Measurements from ENCODE around the gene FXR2. TPM values are rescaled to one million over a fixed set of nuclear protein-coding genes. Genes with fewer than 3 reads are reported as not detected.

FXR2 gene
- polyA plus RNA-seq, 1 experiment, result 24.6 TPM

DNA sequence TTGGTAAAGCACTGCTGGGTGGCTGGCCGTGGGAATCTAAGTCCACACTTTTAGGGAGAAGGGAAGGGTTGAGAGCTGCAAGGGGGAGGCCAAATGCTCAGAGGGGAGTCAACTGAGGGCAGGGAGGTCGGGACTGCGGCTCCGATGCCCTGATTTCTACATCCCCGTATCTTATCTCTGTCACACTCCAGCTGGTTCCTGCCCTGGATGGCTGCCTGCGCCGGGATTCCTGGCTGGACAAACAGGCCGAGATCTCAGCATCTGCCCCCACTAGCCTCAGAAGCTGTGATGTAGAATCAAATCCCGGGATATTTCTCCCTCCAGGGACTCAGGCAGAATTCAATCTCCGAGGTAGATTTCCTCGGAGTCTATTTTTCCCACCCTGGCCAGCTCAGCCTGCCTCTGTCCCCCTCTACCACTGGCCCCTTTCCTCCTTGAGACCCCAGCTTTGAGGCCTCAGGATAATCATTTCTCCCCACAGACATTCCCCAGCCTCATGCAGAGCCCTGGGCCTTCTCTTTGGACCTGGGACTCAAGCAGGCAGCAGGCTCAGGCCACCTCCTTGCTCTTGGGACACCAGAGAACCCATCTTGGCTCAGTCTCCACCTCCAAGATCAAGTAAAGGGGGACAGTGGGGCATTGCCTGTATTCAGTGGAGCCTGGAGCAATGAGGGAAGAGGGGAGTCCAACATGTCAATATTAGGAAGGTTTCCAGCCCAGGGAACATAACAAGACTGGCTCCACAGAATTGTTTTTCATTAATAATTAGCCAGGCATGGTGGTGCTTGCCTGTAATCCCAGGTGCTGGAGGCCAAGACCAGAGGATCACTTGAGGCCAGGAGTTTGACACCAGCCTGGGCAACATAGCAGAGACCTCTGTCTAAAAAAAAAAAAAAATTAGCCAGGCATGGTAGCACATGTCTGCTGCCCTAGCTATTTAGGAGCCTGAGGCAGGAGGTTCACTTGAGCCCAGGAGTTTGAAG lies 17.0 kb upstream of the FXR2 start:
- Histone ChIP-seq H3K4me3 (ENCODE audit: low read depth, low read length) (no peak overlapping the region), H3K9me3 (ENCODE audit: control insufficient read depth, insufficient read depth, low read length) (no peaks in the 10 kb centered on the region), H3K27me3 (ENCODE audit: control insufficient read depth, insufficient read depth, low read length) (no peaks in the 10 kb centered on the region), H3K27ac (ENCODE audit: low read depth, low read length) (no peak overlapping the region)
- no peak for DNase-seq (ENCODE audit: low read depth, low spot score)
- ChIA-PET CTCF (interaction anchor here (0.5 to 6.2 kb wide), 21 partner anchors 9 to 359 kb away, joined by 3 to 134 read pairs (median 5); partner anchors contain the start of genes ATP1B2, FXR2, TP53 and WRAP53), POLR2A (interaction anchor here (0.6 to 3.7 kb wide), 3 partner anchors 16 to 56 kb away, joined by 3 to 17 read pairs (median 3); partner anchors contain the start of genes TP53 and WRAP53)
- TF ChIP-seq, protein P1, sequence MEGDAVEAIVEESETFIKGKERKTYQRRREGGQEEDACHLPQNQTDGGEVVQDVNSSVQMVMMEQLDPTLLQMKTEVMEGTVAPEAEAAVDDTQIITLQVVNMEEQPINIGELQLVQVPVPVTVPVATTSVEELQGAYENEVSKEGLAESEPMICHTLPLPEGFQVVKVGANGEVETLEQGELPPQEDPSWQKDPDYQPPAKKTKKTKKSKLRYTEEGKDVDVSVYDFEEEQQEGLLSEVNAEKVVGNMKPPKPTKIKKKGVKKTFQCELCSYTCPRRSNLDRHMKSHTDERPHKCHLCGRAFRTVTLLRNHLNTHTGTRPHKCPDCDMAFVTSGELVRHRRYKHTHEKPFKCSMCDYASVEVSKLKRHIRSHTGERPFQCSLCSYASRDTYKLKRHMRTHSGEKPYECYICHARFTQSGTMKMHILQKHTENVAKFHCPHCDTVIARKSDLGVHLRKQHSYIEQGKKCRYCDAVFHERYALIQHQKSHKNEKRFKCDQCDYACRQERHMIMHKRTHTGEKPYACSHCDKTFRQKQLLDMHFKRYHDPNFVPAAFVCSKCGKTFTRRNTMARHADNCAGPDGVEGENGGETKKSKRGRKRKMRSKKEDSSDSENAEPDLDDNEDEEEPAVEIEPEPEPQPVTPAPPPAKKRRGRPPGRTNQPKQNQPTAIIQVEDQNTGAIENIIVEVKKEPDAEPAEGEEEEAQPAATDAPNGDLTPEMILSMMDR (IDR thresholded peaks at IDR 0.05; ENCODE audit: low read depth, low read length), result no peak

DNA sequence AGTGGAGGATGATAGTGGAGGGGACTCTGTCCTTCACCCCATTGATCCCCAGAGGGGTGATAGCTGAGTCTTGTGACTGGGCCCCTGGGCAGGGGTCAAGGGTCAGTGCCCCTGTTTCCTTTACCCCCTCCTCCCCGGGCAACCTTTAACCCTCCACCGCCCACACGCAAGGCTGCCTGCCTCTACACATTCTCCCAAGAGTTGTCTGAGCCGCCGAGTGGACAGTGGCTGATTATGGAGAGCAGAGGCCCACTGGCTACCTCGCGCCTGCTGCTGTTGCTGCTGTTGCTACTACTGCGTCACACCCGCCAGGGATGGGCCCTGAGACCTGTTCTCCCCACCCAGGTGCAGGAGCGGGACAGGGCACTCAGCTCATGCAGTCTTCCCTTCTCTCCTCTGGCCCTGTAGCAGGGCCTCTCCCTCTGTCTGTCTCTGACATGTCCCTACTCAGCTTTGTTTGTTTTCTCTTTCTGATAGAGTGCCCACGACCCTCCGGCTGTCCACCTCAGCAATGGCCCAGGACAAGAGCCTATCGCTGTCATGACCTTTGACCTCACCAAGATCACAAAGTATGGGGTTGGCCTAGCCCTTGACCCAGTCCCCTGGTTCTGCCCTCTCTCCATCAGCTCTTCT lies 15.4 kb upstream of the FXR2 start, which contains the start of gene SHBG:
SHBG (plus strand) TSS at position 197 of the 633 bp plus-strand sequence; CDS start at position 235, 38 bp downstream.
- CTCF ChIA-PET, result interaction anchor here (0.6 to 6.2 kb wide), 2 partner anchors 21 to 58 kb away, joined by 3 to 134 read pairs; partner anchors contain the start of genes TP53 and WRAP53
- Histone ChIP-seq H3K9me3 (ENCODE audit: control insufficient read depth, insufficient read depth, low read length) (no peaks in the 10 kb centered on the region), H3K4me3 (ENCODE audit: low read depth, low read length) (no peak within 1 kb of the TSS), H3K27me3 (ENCODE audit: control insufficient read depth, insufficient read depth, low read length) (no peaks in the 10 kb centered on the region), H3K27ac (ENCODE audit: low read depth, low read length) (no peak within 1 kb of the TSS)
- no peak for DNase-seq (ENCODE audit: low read depth, low spot score)
- POLR2A ChIA-PET, result no interaction called here
- TF ChIP-seq, protein P1 (IDR thresholded peaks at IDR 0.05; ENCODE audit: low read depth, low read length), result no peak

DNA sequence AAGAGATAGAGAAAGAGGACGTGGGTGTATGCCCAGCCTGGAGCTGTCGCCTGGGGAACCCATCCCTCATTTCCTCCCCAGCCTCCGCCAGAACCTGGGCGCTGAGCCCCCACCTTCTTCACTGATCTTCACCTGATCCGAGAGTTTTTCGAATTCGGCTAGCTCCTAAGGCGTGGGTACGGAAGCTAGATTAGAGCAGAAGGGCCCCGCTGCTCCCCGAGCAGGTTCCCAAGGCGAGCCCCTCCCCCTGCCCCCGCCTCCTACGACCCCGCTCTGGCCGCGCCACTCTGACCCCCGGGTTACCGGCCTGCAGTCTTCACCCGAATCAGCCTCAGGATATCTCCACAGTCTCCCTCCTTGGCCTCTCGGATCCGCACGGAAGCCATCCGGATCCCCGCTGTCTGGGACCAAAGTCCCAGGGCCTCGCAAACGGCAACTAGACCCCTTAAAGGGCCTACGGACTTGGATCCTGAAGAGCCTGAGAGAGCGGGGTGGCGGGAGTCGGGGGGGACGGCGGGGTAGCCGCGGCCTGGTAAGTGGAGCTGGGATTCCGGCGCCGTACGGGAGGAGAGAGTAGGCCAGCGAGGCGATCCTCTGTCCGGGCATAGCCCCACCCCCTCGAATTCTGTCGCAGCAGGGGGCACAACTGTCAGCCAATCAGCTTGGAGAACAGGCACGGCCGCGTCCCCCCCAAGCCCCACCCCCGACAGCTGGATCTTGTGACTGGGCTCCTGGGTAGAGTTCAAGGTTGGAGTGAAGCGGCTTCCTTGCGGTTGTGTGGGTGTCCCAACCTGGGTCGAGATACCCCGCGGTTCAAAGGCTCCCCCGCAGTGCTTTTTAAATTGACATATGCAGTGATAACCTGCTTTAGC lies 12.8 kb upstream of the FXR2 start, which contains the start of gene SAT2:
SAT2 (minus strand) TSS at position 572 of the 872 bp plus-strand sequence; CDS start at position 386, 186 bp downstream.
- CTCF ChIA-PET, result interaction anchor here (0.6 to 2.5 kb wide), 5 partner anchors 9 to 63 kb away, joined by 4 to 17 read pairs (median 5); partner anchors contain the start of genes FXR2, TP53 and WRAP53
- no peaks in the 10 kb centered on the region for H3K27me3 ChIP-seq (ENCODE audit: control insufficient read depth, insufficient read depth, low read length)

DNA sequence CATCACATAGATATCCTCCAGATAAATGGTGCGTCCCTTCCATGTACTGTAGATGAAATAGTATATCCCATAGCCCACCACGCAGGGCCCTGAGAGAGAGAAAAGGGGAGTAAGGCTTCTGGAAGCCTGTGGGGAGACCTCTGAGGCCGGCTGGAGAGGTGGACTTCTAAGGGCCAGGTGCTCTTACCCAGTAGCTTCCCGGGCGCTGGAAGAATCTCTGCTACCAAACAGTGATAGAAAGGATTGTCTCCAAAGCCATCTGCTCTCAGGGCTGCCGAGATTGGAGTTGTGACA lies 12.2 kb upstream of the FXR2 start:
- DNase-seq (ENCODE audit: low read depth, low spot score), result no peak
- peak overlapping the region; percentile 86 for H3K4me3 ChIP-seq (ENCODE audit: low read depth, low read length)
- TF ChIP-seq, protein P1 (IDR thresholded peaks at IDR 0.05; ENCODE audit: low read depth, low read length), result no peak
- no peaks in the 10 kb centered on the region for H3K9me3 ChIP-seq (ENCODE audit: control insufficient read depth, insufficient read depth, low read length)
- CTCF ChIA-PET, result interaction anchor here (1.2 to 2.5 kb wide), 5 partner anchors 12 to 64 kb away, joined by 3 to 17 read pairs (median 4); partner anchors contain the start of genes FXR2, TP53 and WRAP53
- POLR2A ChIA-PET, result interaction anchor here (0.9 to 2.1 kb wide), 5 partner anchors 10 to 60 kb away, joined by 3 to 40 read pairs (median 5); partner anchors contain the start of genes FXR2, TP53 and WRAP53
- peak overlapping the region; percentile 31 for H3K27ac ChIP-seq (ENCODE audit: low read depth, low read length)
- H3K27me3 ChIP-seq (ENCODE audit: control insufficient read depth, insufficient read depth, low read length), result no peaks in the 10 kb centered on the region

More for the DNA sequence above, 12.8 kb upstream of the FXR2 start, which contains the start of gene SAT2:
- peak within 1 kb of the TSS; percentile 91 for H3K27ac ChIP-seq (ENCODE audit: low read depth, low read length)
- no peaks in the 10 kb centered on the region for H3K9me3 ChIP-seq (ENCODE audit: control insufficient read depth, insufficient read depth, low read length)
- H3K4me3 ChIP-seq (ENCODE audit: low read depth, low read length), result peak within 1 kb of the TSS; percentile 86
- POLR2A ChIA-PET, result interaction anchor here (0.5 to 2.1 kb wide), 10 partner anchors 10 to 363 kb away, joined by 3 to 40 read pairs (median 4); partner anchors contain the start of genes FXR2, MPDU1, TP53 and WRAP53
- TF ChIP-seq, protein P1 (IDR thresholded peaks at IDR 0.05; ENCODE audit: low read depth, low read length), result no peak
- peak; percentile 86 for DNase-seq (ENCODE audit: low read depth, low spot score)

Measured in AG04450 (cell line).